Activated B cell treated with CpG ODN at 0.5 μM for 24 hours (primary cell): Measurements from ENCODE around the gene PCGF5. TPM values are rescaled to one million over a fixed set of nuclear protein-coding genes. Genes with fewer than 3 reads are reported as not detected.
"Not testable (repeated sequence)": the region's sequence is repeated elsewhere in the genome, so short reads cannot be mapped to it uniquely, and the experiment has no call there.

Experiments used
- ATAC-seq: fragments of 200-7000 bp; cut with Tn5 transposase; one replicate; pipeline ENCODE4 v1.10.0; 2021; ENCODE audit warnings: low read depth, mild to moderate bottlenecking, moderate library complexity
- CTCF ChIA-PET: fragments of 350-600 bp; sonication (Branson Sonifier 250); formaldehyde crosslinking; loops from one replicate; lab custom pipeline; 2021; ENCODE audit warnings: antibody characterized with exemption; lab: Charles Lee
- POLR2A ChIA-PET: fragments of 350-600 bp; sonication (Branson Sonifier 250); formaldehyde crosslinking; loops from one replicate; lab custom pipeline; 2021; ENCODE audit warnings: antibody characterized with exemption; lab: Charles Lee
- DNase-seq: peaks from one replicate; pipeline ENCODE4 v3.0.0; 2022
- H3K27ac Mint-ChIP-seq: one replicate; pipeline ENCODE4 v1.8.0; 2020; ENCODE audit warnings: mixed read lengths
- H3K27me3 Mint-ChIP-seq: one replicate; pipeline ENCODE4 v1.8.0; 2021; ENCODE audit warnings: mixed read lengths
- H3K36me3 Mint-ChIP-seq: one replicate; pipeline ENCODE4 v1.8.0; 2021; ENCODE audit warnings: low read depth, mixed read lengths
- H3K4me1 Mint-ChIP-seq: one replicate; pipeline ENCODE4 v1.8.0; 2021; ENCODE audit warnings: mixed read lengths
- H3K4me3 Mint-ChIP-seq: one replicate; pipeline ENCODE4 v1.8.0; 2020; ENCODE audit warnings: mild to moderate bottlenecking, mixed read lengths
- H3K9me3 Mint-ChIP-seq: one replicate; pipeline ENCODE4 v1.8.0; 2020; ENCODE audit warnings: mixed read lengths
- intact Hi-C: fragments of 100-400 bp; cut with micrococcal nuclease; formaldehyde crosslinking; loops from one replicate; pipeline ENCODE4 v1.15.1; 2024
- total RNA-seq: library from RNA; stranded (reverse); gene quantifications from 2 replicates; pipeline ENCODE4 v1.2.3, GENCODE V29; 2022
- TF ChIP-seq, protein P1 (sequence below): fragments of 200-600 bp; IDR thresholded peaks from one replicate; pipeline ENCODE4 v1.8.0; 2022; ENCODE audit warnings: antibody characterized with exemption, mild to moderate bottlenecking

Gene PCGF5
- total RNA-seq, 1 donor from 2014 or later: 72.9 TPM

DNA sequence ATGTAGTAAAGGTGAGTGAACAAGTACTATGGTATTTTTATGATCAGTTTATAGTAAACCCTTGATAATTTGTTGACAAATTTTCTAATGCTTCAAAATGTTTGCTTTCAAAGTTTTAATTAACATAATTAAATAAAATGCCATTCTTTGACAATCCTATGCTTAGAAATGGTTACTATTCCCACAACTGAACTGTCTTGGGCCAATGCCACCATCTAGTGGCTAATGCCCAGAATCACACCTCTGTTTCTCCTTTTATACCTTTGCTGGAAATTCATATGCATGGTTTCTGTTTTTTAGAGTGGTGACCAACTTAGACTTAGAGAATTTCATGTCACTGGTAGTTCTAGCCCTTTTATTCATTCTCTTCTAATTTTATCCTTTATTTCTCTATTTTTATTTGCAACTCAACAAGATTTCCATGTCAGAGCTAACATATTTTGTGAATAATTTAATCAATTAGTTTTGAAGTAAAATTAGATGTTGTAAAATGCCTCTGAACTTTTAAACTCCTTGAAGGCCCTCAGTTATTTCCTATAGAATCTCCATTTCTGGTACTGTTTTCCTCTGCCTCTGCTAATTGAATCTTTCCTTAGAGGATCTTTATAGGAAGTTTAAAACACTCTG, 31.1 kb downstream of the PCGF5 start:
- Mint-ChIP-seq H3K36me3 (peaks cover 65% of the 10 kb centered on the region), H3K4me1 (peaks cover 4% of the 10 kb centered on the region), H3K9me3 (no peaks in the 10 kb centered on the region), H3K4me3 (no peak overlapping the region), H3K27me3 (no peaks in the 10 kb centered on the region), H3K27ac (no peak overlapping the region)
- TF ChIP-seq, protein P1, sequence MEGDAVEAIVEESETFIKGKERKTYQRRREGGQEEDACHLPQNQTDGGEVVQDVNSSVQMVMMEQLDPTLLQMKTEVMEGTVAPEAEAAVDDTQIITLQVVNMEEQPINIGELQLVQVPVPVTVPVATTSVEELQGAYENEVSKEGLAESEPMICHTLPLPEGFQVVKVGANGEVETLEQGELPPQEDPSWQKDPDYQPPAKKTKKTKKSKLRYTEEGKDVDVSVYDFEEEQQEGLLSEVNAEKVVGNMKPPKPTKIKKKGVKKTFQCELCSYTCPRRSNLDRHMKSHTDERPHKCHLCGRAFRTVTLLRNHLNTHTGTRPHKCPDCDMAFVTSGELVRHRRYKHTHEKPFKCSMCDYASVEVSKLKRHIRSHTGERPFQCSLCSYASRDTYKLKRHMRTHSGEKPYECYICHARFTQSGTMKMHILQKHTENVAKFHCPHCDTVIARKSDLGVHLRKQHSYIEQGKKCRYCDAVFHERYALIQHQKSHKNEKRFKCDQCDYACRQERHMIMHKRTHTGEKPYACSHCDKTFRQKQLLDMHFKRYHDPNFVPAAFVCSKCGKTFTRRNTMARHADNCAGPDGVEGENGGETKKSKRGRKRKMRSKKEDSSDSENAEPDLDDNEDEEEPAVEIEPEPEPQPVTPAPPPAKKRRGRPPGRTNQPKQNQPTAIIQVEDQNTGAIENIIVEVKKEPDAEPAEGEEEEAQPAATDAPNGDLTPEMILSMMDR: peak; percentile 97
- DNase-seq (no peak), ATAC-seq (peak; percentile 82)
- intact Hi-C loops: loop anchor here (1.0 to 2.0 kb wide), 8 partner anchors 31 to 501 kb away; partner anchors contain the start of gene PCGF5
- CTCF ChIA-PET: interaction anchor here (0.8 to 7.9 kb wide), 34 partner anchors 9 to 384 kb away, joined by 3 to 193 read pairs (median 6); no protein-coding TSS in a partner anchor
- POLR2A ChIA-PET: interaction anchor here (1.4 to 2.7 kb wide), 4 partner anchors 89 to 340 kb away, joined by 3 to 26 read pairs (median 16); no protein-coding TSS in a partner anchor

DNA sequence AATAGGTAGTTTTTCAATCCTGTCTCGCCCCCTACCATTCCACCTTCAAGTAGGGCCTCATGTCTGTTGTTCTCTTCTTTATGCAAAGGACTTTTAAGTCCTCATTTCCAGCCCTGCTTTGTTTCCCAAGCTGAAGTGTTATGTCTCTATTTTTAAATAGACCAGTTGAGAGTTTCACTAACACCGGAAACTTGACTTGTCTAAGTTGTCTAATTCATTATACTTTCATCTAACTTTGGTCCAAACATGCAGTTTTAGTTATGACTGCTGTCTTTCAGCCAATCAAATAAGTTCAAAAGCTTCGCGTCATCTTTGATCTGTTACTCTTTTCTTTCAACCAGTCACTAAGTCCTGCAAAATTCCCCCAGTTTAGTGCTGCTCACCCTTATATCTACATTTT, 32.8 kb downstream of the PCGF5 start:
- DNase-seq (no peak), ATAC-seq (no peak)
- ChIA-PET CTCF (interaction anchor here (7.1 to 7.9 kb wide), 2 partner anchors 247 to 343 kb away, joined by 148 to 193 read pairs; no protein-coding TSS in a partner anchor), POLR2A (no interaction called here)
- Mint-ChIP-seq H3K9me3 (no peaks in the 10 kb centered on the region), H3K36me3 (peaks cover 83% of the 10 kb centered on the region), H3K27ac (no peak overlapping the region), H3K4me1 (peaks cover 2% of the 10 kb centered on the region), H3K4me3 (no peak overlapping the region), H3K27me3 (no peaks in the 10 kb centered on the region)
- intact Hi-C loops: no loop called here
- TF ChIP-seq, protein P1: no peak

DNA sequence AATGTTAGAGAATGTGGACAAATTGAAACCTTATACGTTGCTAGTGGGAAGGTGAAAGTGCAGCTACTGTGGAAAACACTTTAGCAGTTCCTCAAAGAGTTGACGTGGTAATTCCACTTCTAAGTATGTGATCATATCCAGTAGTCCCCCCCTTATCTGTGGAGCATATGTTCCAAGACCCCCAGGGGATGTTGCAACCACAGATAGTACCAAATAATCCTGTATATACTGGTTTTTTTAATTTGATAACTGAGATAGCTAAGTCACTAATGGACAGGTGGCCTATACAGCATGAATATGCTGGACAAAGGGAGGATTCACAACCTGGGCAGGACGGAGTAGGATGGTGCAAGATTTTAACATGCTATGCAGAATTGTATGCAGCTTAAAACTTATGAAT, 36.8 kb downstream of the PCGF5 start:
- TF ChIP-seq, protein P1: no peak
- CTCF ChIA-PET: interaction anchor here (0.9 kb wide), 1 partner anchor 346 kb away, joined by 3 read pairs; no protein-coding TSS in a partner anchor
- Mint-ChIP-seq H3K27me3 (no peaks in the 10 kb centered on the region), H3K27ac (no peak overlapping the region), H3K9me3 (no peaks in the 10 kb centered on the region), H3K4me1 (no peaks in the 10 kb centered on the region), H3K36me3 (peaks cover 82% of the 10 kb centered on the region), H3K4me3 (no peak overlapping the region)
- POLR2A ChIA-PET: no interaction called here
- ATAC-seq (no peak), DNase-seq (no peak)
- intact Hi-C loops: no loop called here

DNA sequence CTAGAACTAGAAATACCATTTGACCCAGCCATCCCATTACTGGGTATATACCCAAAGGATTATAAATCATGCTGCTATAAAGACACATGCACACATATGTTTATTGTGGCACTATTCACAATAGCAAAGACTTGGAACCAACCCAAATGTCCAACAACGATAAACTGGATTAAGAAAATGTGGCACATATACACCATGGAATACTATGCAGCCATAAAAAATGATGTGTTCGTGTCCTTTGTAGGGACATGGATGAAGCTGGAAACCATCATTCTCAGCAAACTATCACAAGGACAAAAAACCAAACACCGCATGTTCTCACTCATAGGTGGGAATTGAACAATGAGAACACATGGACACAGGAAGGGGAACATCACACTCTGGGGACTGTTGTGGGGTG, 40.0 kb downstream of the PCGF5 start:
- ATAC-seq, H3K4me1 Mint-ChIP-seq, H3K4me3 Mint-ChIP-seq, H3K27ac Mint-ChIP-seq, intact Hi-C loops, H3K27me3 Mint-ChIP-seq, DNase-seq, H3K9me3 Mint-ChIP-seq: not testable (repeated sequence)
- H3K36me3 Mint-ChIP-seq: peaks cover 73% of the 10 kb centered on the region
- CTCF ChIA-PET: interaction anchor here (1.3 kb wide), 1 partner anchor 11 kb away, joined by 5 read pairs; no protein-coding TSS in a partner anchor
- POLR2A ChIA-PET: interaction anchor here (0.6 kb wide), 1 partner anchor 1641 kb away, joined by 5 read pairs; no protein-coding TSS in a partner anchor

DNA sequence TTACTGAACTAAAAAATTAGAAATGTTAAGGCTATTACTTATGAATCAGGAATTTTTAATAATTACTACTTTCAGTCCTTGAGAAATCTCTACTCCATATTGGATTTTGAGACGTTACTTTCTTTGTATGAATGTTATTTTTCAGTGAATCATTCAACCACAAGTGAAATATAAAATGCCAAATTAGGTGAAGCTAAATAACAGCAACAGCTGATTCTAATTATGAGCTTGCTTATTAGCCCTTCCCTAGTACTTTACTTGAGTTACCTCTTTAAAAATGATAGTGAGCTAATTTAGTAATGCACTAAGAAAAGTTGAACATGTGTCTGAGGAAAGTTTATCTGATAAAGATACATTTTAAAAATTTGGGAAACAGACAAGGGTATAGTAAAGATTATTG, 51.4 kb downstream of the PCGF5 start:
- no peak for ATAC-seq
- intact Hi-C loops: no loop called here
- CTCF ChIA-PET: no interaction called here

More for the DNA sequence above, 51.4 kb downstream of the PCGF5 start:
- POLR2A ChIA-PET: no interaction called here
- Mint-ChIP-seq H3K27ac (no peak overlapping the region), H3K4me3 (no peak overlapping the region), H3K4me1 (no peaks in the 10 kb centered on the region), H3K36me3 (peaks cover 62% of the 10 kb centered on the region), H3K9me3 (no peaks in the 10 kb centered on the region), H3K27me3 (no peaks in the 10 kb centered on the region)
- TF ChIP-seq, protein P1: no peak
- no peak for DNase-seq
